Hematopoietic multipotent progenitor cell treated with erythropoietin and hydrocortisone succinate and interleukin-3 and kit ligand, for 8 days (in vitro differentiated cells): ENCODE data around the gene LNPK.
"Not testable (repeated sequence)": the region's sequence is repeated elsewhere in the genome, so short reads cannot be mapped to it uniquely, and the experiment has no call there.

ENCODE experiments used
- DNase-seq: peaks from one replicate; pipeline ENCODE4 v3.0.0-alpha.2; 2015

LNPK gene

GRCh38 chr2:176001916-176002687 lies at the start of gene LNPK:
LNPK (minus strand) TSS chr2:176002267; CDS start chr2:175995584, 6,683 bp downstream.
- peak; percentile 92 for DNase-seq

GRCh38 chr2:176039375-176039774 lies 37.3 kb upstream of the LNPK start:
- DNase-seq = no peak

- DNase-seq = no peak
These were observed 36.6 kb upstream of the LNPK start for GRCh38 chr2:176038694-176039093.

- no peak for DNase-seq
These were observed 33.1 kb upstream of the LNPK start for GRCh38 chr2:176035013-176035691.

GRCh38 chr2:176027806-176028205 lies 25.7 kb upstream of the LNPK start:
- no peak for DNase-seq

GRCh38 chr2:176025932-176026331 lies 23.9 kb upstream of the LNPK start:
- DNase-seq = no peak

GRCh38 chr2:176024083-176024482 lies 22.0 kb upstream of the LNPK start:
- no peak for DNase-seq

- no peak for DNase-seq
These were observed 20.0 kb upstream of the LNPK start for GRCh38 chr2:176022048-176022447.

- no peak for DNase-seq
These were observed 18.3 kb upstream of the LNPK start for GRCh38 chr2:176020400-176020799.

- DNase-seq = peak; percentile 45
These were observed 16.6 kb upstream of the LNPK start for GRCh38 chr2:176018708-176019107.

- DNase-seq = no peak
These were observed 7.4 kb upstream of the LNPK start for GRCh38 chr2:176009445-176009844.

GRCh38 chr2:176004934-176005333 lies 2.9 kb upstream of the LNPK start:
- peak; percentile 70 for DNase-seq

GRCh38 chr2:176003958-176004357 lies 1.9 kb upstream of the LNPK start:
- peak; percentile 17 for DNase-seq

- DNase-seq = peak; percentile 35
These were observed 682 bp upstream of the LNPK start for GRCh38 chr2:176002688-176003210.

GRCh38 chr2:176001281-176001915 lies 669 bp downstream of the LNPK start:
- peak; percentile 70 for DNase-seq

- DNase-seq = no peak
These were observed 2.7 kb downstream of the LNPK start for GRCh38 chr2:175999283-175999819.

- no peak for DNase-seq
These were observed 12.0 kb downstream of the LNPK start for GRCh38 chr2:175990099-175990498.

- DNase-seq = not testable (repeated sequence)
These were observed 14.9 kb downstream of the LNPK start for GRCh38 chr2:175987126-175987525.

GRCh38 chr2:175984846-175985245 lies 17.2 kb downstream of the LNPK start:
- no peak for DNase-seq

GRCh38 chr2:175981551-175981950 lies 20.5 kb downstream of the LNPK start:
- no peak for DNase-seq

GRCh38 chr2:175976391-175977157 lies 25.5 kb downstream of the LNPK start:
- no peak for DNase-seq

GRCh38 chr2:175973373-175973772 lies 28.7 kb downstream of the LNPK start:
- no peak for DNase-seq

GRCh38 chr2:175966839-175967238 lies 35.2 kb downstream of the LNPK start:
- no peak for DNase-seq
